Measurements from ENCODE around the gene DYRK3.

DNA sequence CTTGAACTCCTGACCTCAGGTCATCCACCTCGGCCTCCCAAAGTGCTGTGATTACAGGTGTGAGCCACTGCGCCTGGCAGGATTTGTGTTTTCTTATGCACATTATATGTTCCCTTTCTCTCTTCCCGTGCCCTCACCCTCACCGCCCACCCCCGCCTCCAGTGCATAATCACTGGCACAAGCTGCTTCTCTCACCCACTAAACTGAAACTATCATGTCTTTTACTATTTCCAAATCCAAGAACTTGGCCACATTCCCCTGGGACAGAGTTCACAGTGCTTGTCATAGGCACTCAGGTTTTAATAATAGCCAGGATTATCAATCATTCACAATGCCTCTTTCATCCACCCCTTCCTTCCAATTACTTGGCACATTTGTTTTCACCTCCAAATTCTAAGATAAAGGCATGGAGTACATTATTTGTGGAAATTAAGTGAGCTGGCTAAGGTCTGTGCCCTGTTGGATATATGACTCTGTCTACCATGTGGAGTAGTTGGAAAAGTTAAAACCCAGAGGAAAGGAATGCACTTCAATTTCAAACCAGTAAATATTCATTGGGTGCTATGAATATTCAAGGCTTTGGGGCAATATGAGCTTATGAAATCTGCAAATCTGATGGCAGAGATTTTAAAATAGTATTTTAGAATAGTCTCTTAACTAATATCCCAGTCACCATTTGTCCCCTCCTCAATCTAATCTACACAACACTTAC, 31.8 kb downstream of the DYRK3 start:
- TF ChIP-seq POLR2A (IDR thresholded peaks at IDR 0.05; ENCODE audit: low read depth, low read length) (no peak), POLR2AphosphoS5 (IDR thresholded peaks at IDR 0.05; ENCODE audit: low read depth, low read length) (no peak)
